Neural progenitor cell (in vitro differentiated cells): Measurements from ENCODE around the gene GPR143.

ENCODE experiments used
- CTCF ChIP-seq: fragments of 200-600 bp; sonication (generic); IDR thresholded peaks from 2 replicates; pipeline ENCODE4 v1.5.1; 2017; ENCODE audit warnings: antibody characterized with exemption, mild to moderate bottlenecking
- EZH2 ChIP-seq: fragments of 200-600 bp; sonication (generic); IDR thresholded peaks from 2 replicates; pipeline ENCODE4 v1.6.1; 2017; ENCODE audit warnings: antibody characterized with exemption, mild to moderate bottlenecking, moderate library complexity

GRCh38 chrX:9728261-9728660 is 37.4 kb downstream of the GPR143 start:
- no peak for TF ChIP-seq CTCF
- TF ChIP-seq EZH2 = no peak
